Measurements from ENCODE around the gene EIF1AX.

The EIF1AX gene

DNA sequence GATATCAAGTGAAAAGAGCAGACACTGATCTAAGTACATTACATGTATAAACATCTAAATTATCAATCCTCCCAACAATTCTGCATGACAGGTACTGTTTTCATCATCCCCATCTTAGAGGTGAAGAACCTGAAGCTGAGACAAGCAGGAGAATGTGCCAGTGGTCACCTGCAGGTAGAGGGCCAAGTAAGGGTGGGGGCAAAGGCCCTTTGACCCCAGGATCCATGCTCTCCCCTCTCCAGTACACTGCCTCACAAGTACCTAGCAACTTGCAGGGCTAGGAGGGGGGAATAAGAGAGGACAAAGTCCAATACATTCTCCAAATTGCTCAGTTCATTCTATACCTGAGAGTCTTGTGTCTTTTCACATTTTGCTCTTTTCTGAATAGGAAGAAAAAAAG, 16.7 kb downstream of the EIF1AX start:
- no peak for DNase-seq

DNA sequence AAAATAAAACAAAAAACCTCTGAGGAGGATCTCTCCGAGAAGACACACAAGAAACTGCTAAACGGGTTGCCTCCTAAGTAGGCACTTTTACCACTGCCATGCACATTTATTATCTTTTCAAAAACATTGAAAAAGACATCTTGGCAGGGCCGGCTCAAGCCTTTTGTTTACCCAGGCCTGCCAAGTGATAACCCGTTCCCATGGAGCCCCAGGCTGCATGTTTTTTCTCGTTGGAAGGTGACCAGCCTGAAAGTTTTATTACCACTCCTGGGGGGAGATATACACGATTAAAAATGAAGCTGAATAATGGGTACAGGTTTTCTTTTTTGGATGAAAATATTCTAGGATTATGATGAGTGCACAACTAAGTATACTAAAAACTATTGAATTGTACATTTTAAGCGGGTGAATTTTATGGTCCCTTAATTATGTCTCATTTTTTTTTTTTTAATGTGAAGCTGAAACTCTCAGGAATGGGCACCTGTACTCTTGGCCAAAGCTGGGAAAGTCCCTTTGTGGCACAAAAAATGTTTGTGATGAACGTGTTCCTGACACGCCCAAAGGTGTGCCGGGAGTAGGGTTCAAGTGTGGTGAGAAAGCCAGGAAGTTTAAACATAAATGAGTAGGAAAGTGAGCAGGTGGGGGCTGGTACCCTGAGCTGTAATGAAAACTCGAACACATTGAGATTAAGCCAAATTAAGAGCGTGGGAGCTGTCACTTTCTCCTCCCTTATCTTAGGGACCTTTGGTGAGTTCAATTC, 23.4 kb downstream of the EIF1AX start:
- peak; percentile 13 for DNase-seq

DNA sequence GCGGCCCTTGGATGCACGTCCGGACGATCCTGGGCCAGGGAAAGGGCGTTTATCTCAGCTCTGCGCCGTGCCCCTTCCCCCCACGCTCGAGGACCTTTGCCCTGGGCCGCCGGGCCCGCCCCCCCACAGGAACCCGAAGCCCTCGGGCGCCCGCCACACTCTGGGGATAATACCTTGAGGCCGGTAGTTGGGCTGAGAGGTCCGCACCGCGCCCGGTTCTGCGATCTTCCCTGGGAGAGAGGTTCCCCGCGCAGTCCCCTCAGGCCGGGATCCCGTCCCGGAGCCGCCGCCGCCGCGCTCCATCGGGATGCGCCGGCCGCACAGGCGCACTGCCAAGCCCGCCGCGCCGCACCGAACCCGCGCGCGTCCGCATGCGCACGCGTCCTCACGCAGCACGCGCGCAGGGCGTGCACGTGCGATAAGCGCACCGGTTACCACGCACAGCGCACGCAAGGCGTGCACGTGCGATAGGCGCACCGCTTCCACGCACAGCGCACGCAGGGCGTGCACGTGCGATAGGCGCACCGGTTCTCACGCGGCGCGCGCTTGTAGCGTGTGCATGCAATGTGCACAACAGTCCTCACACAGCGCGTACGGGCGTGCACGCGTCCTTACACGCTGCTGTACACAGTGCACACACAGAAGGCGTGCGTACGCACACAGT, 24.9 kb downstream of the EIF1AX start, which contains the start of gene MAP7D2:
TSS of gene MAP7D2 (minus strand) at position 331 of the 664 bp plus-strand sequence. CDS start at position 303, 28 bp downstream.
- DNase-seq: no peak

DNA sequence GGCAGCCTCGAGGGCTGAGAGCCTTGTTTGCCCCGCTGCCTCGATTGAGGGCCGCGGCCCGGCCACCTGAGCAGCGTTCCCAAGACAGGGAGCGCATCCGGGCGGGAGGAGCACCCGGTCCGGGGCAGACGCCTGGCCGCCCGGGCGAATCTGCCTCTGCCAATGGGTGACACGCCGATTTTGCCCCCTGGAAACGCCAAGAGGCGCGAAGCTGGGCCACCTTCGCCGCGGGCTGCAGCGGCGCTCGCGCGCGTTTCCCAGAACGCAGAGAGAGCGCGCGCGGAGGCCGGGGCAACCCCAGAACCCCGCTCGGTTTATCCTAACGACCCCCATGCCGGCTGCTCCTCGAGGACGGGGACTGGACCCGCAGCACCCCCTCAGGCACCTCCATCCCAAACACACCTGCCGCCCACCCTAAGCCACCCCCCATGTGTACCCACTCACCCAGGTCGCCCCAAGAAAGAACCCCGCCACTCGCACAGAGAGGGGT, 25.5 kb downstream of the EIF1AX start:
- DNase-seq: peak; percentile 14

DNA sequence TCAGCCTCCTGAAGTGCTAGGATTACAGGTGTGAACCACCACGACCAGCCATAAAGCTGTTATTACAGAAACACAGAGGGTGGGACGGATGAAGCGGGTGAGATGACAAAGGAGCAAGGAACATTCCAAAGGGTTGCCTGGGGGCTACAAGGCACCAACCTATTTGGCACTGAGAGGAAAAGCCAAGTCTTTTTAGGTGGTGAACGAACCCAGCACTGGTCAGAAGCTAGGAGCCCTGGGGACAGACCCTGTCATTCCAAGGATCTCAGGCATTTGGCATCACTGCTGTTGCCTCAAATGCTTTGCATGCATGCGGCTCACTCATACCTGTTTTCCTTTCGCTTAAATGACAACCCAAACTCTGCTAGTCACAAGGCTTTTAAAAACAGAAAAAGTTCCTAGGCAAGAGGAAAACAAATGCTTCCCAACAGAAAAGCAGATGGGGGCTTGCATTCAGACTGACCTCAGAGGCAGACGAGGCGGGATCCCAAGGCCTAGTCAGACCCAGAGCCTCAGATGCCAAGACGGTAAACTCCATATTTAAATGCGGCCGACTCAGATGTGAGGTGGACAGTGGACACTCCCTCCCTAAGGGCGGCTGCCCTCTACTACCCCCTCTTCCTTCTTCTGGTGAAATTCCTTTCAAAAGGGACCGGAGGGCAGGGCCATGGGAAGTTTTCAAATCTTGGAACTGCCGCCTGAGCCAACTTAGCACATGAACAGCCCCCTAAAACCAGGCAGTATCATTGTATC, 29.4 kb downstream of the EIF1AX start:
- no peak for DNase-seq

DNA sequence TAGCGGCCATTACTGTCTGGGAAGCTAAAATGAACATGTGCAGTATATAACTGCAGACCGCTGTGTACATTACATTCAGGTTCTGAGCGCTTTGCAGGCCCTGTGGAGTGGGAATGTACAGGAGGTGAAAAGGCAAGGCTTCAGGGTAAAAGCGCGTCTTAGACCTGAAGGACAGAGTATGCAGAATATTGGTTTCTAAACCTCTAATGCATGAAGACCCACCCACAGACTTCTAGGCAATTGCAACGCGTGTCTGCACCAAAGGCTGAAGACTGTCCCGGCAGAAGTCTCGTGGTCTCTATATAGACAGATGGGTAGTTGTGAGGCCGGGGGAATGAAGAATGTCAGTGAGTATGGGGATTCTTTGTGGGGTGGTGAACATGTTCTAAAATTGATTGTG, 30.4 kb downstream of the EIF1AX start:
- no peak for DNase-seq

DNA sequence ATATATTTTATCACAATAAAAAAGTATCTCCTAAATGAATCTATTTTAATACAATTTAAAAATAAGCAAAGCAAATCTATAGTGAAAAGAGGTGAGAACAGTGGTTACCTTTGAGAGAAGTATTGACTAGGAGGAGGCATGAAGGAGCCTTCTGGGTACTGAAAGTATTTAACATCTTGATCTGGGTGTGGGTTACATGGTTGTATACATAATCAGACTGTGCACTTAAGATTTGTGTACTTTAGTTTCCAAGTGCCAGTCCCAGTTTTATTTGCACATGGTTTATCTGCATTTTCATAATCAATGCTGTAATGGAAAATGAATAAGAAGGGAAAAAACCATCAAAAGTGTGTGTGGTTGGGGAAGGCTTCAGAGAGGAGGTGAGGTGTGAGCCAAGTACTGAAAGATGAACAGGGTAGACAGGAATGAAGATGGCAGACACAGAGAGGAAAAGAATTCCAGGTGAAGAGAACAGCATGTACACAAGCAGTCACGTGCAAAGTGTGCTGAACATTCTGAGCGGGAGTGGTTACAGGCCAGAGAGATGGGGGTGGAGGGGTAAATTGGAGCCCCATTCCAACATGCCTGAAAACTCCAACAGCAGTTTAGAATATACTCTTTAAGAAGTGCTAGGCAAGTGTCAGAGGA, 39.6 kb downstream of the EIF1AX start:
- DNase-seq: no peak

DNA sequence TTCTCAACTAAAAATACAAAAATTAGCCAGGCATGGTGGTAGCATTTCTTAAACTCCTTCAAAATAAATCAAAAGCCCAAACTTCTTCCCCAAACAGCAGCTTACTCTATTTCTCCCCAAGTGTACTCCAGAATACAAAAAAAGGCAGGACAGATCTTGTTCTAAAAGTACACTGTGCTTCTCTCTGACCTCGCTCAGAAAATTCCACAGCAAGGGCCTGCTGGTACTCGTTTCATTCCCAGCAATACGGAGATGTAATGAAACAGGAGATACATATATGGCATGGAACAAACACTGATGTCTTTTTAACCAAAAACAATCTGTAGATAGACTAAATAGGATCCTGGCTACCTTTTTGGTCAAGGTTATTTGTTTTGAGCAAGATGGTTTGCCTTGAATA, 50.1 kb downstream of the EIF1AX start:
- no peak for DNase-seq

DNA sequence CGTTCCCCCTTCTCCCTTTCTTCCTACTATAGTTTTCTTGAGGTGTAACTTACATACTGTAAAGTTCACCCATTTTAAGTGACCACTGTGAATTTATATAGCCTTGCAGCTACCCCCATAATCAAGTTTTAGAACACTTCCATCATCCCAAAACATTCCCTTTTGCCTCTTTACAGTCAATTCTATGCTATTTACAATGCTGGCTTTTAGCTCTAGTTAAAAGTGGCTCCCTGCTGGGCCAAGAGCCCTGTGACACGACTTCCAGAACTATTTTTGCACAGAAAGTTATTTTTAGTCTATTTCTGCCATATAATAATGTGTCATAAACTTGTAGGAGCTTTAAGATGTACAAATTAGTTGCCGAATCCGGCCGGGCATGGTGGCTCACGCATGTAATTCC, 51.8 kb downstream of the EIF1AX start:
- no peak for DNase-seq

DNA sequence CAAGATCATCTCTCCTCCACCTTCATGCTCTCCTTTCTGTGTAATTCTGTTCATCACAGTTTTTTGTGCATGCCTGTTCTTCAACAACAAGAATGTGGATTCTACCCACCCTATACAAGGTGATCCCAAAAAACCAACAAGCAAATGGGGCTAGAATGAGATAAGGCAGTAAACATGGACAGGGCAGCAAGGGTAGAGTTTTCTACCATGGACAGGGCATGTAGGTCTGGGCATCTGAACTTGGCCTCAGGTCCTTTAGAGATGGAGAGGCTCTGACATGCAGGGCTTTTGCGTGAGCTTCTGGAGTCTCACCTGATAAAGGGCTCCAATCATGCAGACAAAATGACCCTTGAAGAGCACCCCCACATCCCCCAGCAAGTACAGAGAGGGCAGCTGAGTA, 61.4 kb downstream of the EIF1AX start:
- no peak for DNase-seq

Data from DMS53 (cell line).